ENCODE measurements around the gene ST14. TPM values are rescaled to one million over a fixed set of nuclear protein-coding genes. Genes with fewer than 3 reads are reported as not detected.
"Not testable (repeated sequence)": the region's sequence is repeated elsewhere in the genome, so short reads cannot be mapped to it uniquely, and the experiment has no call there.

ST14 gene
- total RNA-seq, 2 donors from 2014 or later, result 4.9 to 6.9 TPM

DNA sequence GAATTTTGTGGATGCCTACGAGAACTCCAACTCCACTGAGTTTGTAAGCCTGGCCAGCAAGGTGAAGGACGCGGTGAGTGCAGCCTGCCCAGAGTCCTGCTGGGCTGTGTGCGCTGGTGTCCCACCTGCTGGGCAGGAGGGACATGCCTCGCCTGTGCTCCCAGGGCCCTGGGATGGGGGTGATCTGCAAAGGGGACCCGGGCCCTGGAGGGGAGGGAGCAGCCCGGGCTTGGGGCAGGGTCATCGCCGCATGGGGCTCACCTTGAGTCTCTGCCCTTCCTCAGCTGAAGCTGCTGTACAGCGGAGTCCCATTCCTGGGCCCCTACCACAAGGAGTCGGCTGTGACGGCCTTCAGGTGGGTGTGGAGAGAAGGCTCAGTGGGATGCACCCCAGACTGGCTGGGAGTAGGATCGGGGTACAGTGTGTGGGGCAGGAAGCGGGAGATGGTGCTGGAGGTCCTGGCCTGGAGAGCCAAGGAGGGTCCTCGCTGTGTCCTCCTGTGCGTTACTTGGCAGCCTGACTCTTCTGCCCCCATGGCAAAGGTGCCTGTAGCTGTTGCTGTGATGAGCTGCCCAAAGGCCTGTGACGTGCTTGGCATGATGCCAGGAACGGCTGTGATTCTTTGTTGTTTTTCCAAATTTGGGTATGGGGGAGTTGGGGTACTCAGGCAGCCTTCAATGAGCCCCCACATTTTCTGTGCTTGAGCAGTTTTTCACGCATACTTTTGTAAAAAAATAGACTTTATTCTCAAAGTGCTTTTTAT is 29.2 kb downstream of the ST14 start:
- Histone ChIP-seq H3K27ac (no peak overlapping the region), H3K4me1 (ENCODE audit: control insufficient read depth in 1 of 2, low read depth in 2 of 2) (no peaks in the 10 kb centered on the region), H3K9me3 (no peaks in the 10 kb centered on the region), H3K27me3 (replicated peaks; ENCODE audit: insufficient read depth) (no peaks in the 10 kb centered on the region), H3K36me3 (no peaks in the 10 kb centered on the region), H3K4me3 (no peak overlapping the region)
- ATAC-seq (ENCODE audit: insufficient number of reproducible peaks, low FRiP score, low read depth) (no peak), DNase-seq (ENCODE audit: low spot score) (no peak)
- TF ChIP-seq, protein P1, sequence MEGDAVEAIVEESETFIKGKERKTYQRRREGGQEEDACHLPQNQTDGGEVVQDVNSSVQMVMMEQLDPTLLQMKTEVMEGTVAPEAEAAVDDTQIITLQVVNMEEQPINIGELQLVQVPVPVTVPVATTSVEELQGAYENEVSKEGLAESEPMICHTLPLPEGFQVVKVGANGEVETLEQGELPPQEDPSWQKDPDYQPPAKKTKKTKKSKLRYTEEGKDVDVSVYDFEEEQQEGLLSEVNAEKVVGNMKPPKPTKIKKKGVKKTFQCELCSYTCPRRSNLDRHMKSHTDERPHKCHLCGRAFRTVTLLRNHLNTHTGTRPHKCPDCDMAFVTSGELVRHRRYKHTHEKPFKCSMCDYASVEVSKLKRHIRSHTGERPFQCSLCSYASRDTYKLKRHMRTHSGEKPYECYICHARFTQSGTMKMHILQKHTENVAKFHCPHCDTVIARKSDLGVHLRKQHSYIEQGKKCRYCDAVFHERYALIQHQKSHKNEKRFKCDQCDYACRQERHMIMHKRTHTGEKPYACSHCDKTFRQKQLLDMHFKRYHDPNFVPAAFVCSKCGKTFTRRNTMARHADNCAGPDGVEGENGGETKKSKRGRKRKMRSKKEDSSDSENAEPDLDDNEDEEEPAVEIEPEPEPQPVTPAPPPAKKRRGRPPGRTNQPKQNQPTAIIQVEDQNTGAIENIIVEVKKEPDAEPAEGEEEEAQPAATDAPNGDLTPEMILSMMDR (IDR thresholded peaks at IDR 0.05), result no peak

DNA sequence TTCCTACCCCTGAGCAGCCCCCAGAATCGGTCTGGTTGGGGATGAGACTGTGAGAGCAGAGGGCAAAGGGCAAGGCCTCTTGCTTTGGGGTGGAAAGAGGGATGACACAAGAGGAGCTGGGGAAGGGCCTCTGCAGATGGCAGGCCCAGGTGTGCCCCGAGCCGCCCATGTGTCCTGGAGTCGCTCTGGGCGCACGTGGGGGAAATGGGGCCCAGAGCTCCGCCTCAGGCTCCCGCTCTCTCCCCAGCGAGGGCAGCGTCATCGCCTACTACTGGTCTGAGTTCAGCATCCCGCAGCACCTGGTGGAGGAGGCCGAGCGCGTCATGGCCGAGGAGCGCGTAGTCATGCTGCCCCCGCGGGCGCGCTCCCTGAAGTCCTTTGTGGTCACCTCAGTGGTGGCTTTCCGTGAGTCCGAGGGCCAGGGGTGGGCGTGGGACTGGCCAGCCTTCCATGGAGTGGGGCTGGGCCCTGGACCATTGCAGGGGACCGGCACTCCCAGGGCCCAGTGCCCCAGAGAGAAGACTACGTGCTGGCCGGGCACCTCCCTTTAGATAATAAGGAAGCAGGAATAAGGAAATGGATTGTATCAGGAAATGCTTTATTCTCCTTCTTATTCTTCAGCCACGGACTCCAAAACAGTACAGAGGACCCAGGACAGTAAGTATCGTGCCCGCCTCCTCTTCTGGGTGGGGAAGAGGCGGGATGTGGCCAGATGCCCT is 30.1 kb downstream of the ST14 start:
- Histone ChIP-seq H3K27ac (no peak overlapping the region), H3K9me3 (no peaks in the 10 kb centered on the region), H3K27me3 (replicated peaks; ENCODE audit: insufficient read depth) (no peaks in the 10 kb centered on the region), H3K4me1 (ENCODE audit: control insufficient read depth in 1 of 2, low read depth in 2 of 2) (no peaks in the 10 kb centered on the region), H3K36me3 (no peaks in the 10 kb centered on the region), H3K4me3 (no peak overlapping the region)
- ATAC-seq (ENCODE audit: insufficient number of reproducible peaks, low FRiP score, low read depth) (no peak), DNase-seq (ENCODE audit: low spot score) (no peak)
- TF ChIP-seq, protein P1 (IDR thresholded peaks at IDR 0.05), result no peak

DNA sequence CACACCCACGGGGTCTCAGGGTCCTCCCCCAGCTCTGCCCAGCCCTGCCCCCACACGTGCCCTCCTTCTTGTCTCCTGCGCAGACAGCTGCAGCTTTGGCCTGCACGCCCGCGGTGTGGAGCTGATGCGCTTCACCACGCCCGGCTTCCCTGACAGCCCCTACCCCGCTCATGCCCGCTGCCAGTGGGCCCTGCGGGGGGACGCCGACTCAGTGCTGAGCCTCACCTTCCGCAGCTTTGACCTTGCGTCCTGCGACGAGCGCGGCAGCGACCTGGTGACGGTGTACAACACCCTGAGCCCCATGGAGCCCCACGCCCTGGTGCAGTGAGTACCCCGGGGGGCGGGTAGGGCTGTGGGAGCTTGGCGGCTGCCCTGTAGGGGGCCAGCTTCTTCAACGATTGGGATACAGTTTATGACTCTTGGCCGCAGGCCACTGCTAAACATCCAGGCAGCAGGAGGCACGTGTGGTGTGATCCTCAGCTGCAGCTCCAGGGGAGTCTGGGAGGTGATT is 30.8 kb downstream of the ST14 start:
- no peaks in the 10 kb centered on the region for H3K9me3 ChIP-seq
- TF ChIP-seq, protein P1 (IDR thresholded peaks at IDR 0.05), result no peak
- no peak overlapping the region for H3K27ac ChIP-seq
- H3K4me3 ChIP-seq, result no peak overlapping the region
- H3K27me3 ChIP-seq (replicated peaks; ENCODE audit: insufficient read depth), result no peaks in the 10 kb centered on the region
- DNase-seq (ENCODE audit: low spot score) (no peak), ATAC-seq (ENCODE audit: insufficient number of reproducible peaks, low FRiP score, low read depth) (no peak)
- no peaks in the 10 kb centered on the region for H3K36me3 ChIP-seq
- H3K4me1 ChIP-seq (ENCODE audit: control insufficient read depth in 1 of 2, low read depth in 2 of 2), result no peaks in the 10 kb centered on the region

DNA sequence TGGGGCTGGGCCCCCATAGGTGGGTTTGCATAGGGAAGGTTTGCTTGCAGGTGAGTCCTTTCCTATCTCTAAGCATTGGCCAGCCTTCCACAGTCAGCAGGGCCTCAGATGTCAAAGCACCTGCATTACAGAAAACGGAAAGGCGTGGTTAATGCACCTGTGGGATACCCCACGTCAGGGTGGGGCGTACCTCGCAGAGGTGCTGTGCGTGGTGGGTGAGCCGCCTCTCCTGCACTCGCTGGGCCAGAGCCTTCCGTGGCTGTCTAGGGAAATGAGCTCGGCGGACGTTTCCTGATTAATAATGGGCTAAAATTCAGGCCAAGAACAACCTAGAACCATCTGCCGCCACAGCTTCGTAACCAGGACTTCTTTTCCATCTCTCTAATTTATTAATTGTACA is 32.3 kb downstream of the ST14 start:
- TF ChIP-seq, protein P1 (IDR thresholded peaks at IDR 0.05), result no peak
- Histone ChIP-seq H3K36me3 (no peaks in the 10 kb centered on the region), H3K27ac (no peak overlapping the region), H3K4me3 (no peak overlapping the region), H3K4me1 (ENCODE audit: control insufficient read depth in 1 of 2, low read depth in 2 of 2) (no peaks in the 10 kb centered on the region), H3K9me3 (no peaks in the 10 kb centered on the region), H3K27me3 (replicated peaks; ENCODE audit: insufficient read depth) (no peaks in the 10 kb centered on the region)
- no peak for ATAC-seq (ENCODE audit: insufficient number of reproducible peaks, low FRiP score, low read depth)
- no peak for DNase-seq (ENCODE audit: low spot score)

DNA sequence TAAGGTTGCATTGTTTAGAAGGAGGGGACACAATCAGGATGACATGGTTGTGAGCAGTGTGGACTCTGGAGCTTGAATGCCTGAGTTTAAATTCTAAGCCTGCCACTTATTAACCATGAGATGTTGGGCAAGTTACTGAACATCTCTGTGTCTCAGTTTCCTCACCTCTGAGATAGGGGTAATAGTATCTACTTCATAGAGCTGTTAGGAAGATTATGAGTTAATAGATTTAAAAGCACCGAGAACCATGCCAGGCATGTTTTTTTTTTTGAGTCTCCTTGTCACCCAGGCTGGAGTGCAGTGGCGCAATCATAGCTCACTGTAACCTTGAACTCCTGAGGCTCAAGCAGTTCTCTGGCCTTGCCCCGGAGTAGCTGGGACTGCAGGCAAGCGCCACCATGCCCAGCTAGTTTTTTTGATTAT is 33.3 kb downstream of the ST14 start:
- H3K27me3 ChIP-seq (replicated peaks; ENCODE audit: insufficient read depth), result no peaks in the 10 kb centered on the region
- H3K9me3 ChIP-seq, result no peaks in the 10 kb centered on the region
- no peak for ATAC-seq (ENCODE audit: insufficient number of reproducible peaks, low FRiP score, low read depth)
- no peaks in the 10 kb centered on the region for H3K4me1 ChIP-seq (ENCODE audit: control insufficient read depth in 1 of 2, low read depth in 2 of 2)
- TF ChIP-seq, protein P1 (IDR thresholded peaks at IDR 0.05), result no peak
- DNase-seq (ENCODE audit: low spot score), result no peak
- no peak overlapping the region for H3K27ac ChIP-seq
- no peak overlapping the region for H3K4me3 ChIP-seq
- H3K36me3 ChIP-seq, result no peaks in the 10 kb centered on the region

DNA sequence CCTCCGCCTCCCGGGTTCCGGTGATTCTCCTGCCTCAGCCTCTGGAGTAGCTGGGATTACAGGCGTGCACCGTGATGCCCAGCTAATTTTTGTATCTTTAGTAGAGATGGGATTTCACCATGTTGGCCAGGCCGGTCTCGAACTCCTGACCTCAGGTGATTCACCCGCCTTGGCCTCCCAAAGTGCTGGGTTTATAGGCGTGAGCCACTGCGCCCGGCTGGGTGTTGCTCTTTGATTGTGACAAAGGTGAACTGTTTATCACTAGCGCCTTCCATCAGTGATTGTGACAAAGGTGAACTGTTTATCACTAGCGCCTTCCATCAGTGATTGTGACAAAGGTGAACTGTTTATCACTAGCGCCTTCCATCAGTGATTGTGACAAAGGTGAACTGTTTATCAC is 34.0 kb downstream of the ST14 start:
- H3K27ac ChIP-seq; ATAC-seq (ENCODE audit: insufficient number of reproducible peaks, low FRiP score, low read depth); DNase-seq (ENCODE audit: low spot score); H3K4me1 ChIP-seq (ENCODE audit: control insufficient read depth in 1 of 2, low read depth in 2 of 2); H3K9me3 ChIP-seq; H3K36me3 ChIP-seq; H3K27me3 ChIP-seq (replicated peaks; ENCODE audit: insufficient read depth); H3K4me3 ChIP-seq: not testable (repeated sequence)
